SH-SY5Y (cell line): ENCODE data around the gene ARHGAP8.

Experiments
- GATA2 ChIP-seq: IDR thresholded peaks from 2 replicates; pipeline ENCODE4 v1.6.1; 2011; ENCODE audit warnings: mild to moderate bottlenecking, low read depth, low read length
- GATA3 ChIP-seq: IDR thresholded peaks from 2 replicates; pipeline ENCODE4 v1.6.1; 2011; ENCODE audit warnings: low read depth, mild to moderate bottlenecking, low read length, moderate library complexity

ARHGAP8 gene

DNA sequence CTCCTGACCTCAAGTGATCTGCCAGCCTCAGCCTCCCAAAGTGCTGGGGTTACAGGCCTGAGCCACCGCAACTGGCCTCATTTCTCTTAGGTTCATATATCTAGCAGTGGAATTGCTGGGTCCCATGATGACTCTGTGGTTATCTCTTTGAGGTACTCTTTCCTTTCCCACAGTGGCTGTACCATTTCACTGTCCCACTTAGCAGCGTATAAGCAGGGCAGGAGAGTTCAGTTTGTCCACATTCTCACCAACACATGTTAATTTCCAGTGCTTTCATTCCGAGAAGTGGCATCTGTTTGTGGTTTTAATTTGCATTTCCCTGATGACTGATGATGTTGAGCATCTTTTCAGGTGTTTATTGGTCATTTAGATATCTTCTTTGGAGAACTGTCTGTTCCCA, 34.0 kb upstream of the ARHGAP8 start:
- TF ChIP-seq GATA3 (no peak), GATA2 (no peak)

- no peak for TF ChIP-seq GATA2
- TF ChIP-seq GATA3 = no peak
These were observed 32.6 kb upstream of the ARHGAP8 start for GRCh38 chr22:44719586-44720368.

- TF ChIP-seq GATA2 (no peak), GATA3 (no peak)
These were observed 31.2 kb upstream of the ARHGAP8 start for GRCh38 chr22:44721213-44721612.

- TF ChIP-seq GATA3 = no peak
- TF ChIP-seq GATA2 = no peak
These were observed 29.8 kb upstream of the ARHGAP8 start for GRCh38 chr22:44722611-44723010.

- TF ChIP-seq GATA2 (no peak), GATA3 (no peak)
These were observed 28.6 kb upstream of the ARHGAP8 start for GRCh38 chr22:44723801-44724200.

DNA sequence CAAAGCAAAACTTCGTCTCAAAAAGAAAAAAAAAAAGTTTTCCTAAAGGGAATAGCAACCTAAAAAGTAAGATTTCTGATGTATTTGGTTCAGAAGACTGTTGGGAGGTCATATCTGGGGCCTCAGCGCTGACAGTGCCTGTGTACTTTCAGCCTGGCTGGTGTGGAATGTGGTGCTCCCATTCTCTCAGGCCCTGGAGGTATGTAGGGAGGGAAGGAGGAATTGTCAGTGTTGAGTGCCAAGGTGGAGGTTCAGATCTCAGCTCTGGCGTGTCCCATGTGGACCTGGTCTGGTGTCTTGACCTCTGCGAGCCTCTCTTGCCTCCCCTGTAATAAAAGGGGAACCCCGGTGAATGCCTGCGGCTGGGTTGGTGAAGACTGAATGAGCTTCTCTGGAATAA, 28.0 kb upstream of the ARHGAP8 start:
- TF ChIP-seq GATA2 = no peak
- no peak for TF ChIP-seq GATA3

- TF ChIP-seq GATA2 (no peak), GATA3 (no peak)
These were observed 27.5 kb upstream of the ARHGAP8 start for GRCh38 chr22:44724859-44725258.

- TF ChIP-seq GATA2 (no peak), GATA3 (no peak)
These were observed 25.9 kb upstream of the ARHGAP8 start for GRCh38 chr22:44726439-44726838.

DNA sequence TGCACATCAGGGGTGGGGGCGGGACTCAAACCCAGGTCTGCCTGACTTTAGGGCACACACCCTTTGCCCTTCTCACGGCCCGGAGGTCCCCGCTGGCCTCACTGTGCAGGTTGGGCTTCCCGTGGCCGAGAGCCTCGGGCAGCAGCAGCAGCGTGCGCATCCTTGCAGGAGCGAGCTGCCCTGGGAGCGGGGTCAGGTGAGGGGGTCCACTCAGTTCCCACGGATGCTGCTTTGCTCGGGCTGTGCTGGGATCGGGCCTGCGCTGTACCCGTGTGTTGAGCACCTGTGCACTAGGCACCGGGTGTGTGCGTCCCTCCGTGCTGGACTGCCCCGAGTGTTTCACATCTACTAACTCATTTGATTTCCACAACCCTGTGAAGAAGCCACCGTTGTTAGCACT, 25.2 kb upstream of the ARHGAP8 start:
- TF ChIP-seq GATA3 (no peak), GATA2 (no peak)

DNA sequence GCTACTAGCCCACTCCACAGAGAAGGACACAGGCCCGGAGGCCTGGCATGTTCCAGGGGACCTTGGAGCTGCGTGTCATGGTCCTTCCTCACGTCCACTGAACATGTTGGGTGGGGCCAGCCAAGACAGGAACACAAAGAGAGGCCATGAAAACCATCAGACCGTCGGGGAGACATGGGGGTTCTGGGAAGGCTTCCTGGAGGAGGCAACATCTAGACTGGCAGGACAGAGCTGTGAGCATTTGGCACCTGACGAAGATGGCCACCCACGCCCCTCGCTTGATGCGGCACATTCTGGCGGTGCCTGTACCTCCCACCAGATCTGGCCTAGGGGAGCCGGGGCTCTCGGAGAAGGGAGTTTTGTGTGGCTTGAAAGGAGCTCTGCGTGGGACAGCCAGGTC, 24.7 kb upstream of the ARHGAP8 start:
- TF ChIP-seq GATA3 = no peak
- no peak for TF ChIP-seq GATA2

GRCh38 chr22:44728761-44729324, 23.5 kb upstream of the ARHGAP8 start:
- TF ChIP-seq GATA3 (no peak), GATA2 (no peak)

DNA sequence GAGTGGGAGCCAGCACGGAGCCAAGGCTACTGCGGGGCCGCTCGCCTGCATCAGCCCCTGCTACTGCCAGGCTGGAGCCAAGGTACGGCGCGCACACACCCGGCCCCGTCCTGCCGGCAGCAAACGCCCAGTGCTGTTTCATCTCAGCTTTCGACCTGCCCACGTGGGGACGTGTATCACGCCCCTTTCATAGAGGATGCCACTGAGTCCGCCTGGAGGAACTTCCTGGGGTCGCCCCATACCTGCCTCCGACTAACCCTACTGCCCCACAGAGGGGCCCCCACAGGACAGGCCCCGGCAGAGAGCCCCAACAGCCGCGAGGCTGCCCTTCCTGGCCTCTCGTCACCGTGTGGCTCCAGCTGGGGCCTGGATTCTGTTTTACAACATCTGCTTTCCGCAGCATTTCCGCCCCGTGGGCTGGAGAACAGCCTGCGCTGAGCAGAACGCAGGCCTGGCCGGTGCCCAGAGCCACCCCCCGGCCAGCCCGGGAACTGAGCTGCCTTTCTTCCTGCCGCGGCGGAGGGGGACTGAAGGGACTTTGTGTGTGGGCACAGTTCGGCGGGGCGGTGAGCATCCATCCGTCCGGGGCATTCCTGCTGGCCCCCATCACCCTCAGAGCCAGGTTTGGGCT, 22.9 kb upstream of the ARHGAP8 start:
- TF ChIP-seq GATA3 = no peak
- no peak for TF ChIP-seq GATA2

DNA sequence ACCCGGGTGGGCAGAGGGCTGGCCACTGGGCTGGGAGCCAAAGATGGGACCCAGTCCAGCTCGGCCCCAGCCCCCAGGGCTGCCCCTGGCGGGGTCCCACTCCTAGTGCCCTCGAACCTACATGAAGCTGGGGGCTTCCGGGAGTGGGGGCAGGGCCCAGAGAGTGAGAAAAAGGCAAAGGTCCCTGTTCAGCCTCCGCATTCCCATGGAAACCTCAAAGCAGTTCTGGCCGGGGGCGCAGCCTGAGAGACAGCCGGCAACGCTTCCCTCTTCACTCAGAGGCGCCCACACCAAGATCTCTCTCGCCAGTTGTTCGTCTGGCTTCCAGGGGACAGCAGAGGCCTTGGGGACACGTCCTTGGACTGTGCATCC, 22.4 kb upstream of the ARHGAP8 start:
- TF ChIP-seq GATA3 (no peak), GATA2 (no peak)

DNA sequence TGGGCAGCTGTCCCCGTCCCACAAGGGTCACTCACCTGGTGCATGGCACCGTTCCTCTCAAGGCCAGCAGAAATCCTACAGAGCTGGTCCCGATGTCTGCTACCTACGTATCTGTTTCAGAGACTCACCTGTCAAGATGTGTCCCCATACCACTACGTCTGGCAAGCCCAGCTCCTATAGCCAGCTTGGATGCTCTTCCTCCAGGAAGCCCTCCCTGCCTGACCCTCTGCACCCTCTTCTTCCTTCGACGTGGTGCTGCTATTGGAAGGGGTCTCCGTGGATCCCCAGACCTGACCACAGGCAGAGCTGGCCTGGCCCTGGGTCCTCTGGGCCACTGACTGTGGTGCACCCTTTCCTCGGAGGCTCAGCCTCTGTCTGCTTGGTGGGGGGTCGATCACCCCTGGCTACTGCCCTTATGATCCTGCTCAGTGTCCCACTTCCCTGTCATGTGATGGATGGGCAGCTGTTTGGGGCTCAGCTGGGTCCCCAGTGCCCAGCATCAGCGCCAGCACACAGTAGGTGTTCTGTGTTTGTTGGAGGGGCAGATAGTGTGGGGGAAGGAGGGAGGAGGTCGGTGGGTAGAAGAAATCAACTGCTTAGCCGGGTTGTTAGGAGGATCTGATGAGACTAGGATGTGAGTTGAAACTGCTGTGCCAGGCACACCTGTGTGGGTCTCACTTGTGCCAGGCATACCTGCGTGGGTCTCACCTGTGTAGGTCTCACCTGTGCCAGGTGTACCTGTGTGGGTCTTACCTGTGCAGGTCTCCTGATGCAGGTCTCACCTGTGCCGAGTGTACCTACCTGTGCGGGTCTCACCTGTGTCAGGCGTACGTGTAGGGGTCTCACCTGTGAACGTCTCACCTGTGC, 21.7 kb upstream of the ARHGAP8 start:
- TF ChIP-seq GATA3 (no peak), GATA2 (no peak)

- TF ChIP-seq GATA3 = no peak
- TF ChIP-seq GATA2 = no peak
These were observed 20.9 kb upstream of the ARHGAP8 start for GRCh38 chr22:44731357-44731970.
